SJSA1 (cell line): ENCODE measurements around the gene S100PBP. TPM values are rescaled to one million over a fixed set of nuclear protein-coding genes. Genes with fewer than 3 reads are reported as not detected.
"Not testable (repeated sequence)": the region's sequence is repeated elsewhere in the genome, so short reads cannot be mapped to it uniquely, and the experiment has no call there.

ENCODE experiments used
- DNase-seq, 2 experiments: peaks; one replicate each; pipeline ENCODE4 v3.0.0-alpha.2; 2015 to 2020; ENCODE audit warnings: low spot score in 2 of 2, low read depth in 1 of 2
- H3K27ac ChIP-seq: fragments of 250-450 bp; sonication (Bioruptor Pico); 2 replicates; pipeline ENCODE4 v1.5.1; 2020; ENCODE audit warnings: mild to moderate bottlenecking, moderate library complexity
- H3K27me3 ChIP-seq: fragments of 250-450 bp; sonication (Bioruptor Pico); replicated peaks from 2 replicates; pipeline ENCODE4 v1.5.1; 2020; ENCODE audit warnings: mild to moderate bottlenecking, moderate library complexity
- H3K36me3 ChIP-seq: fragments of 250-450 bp; sonication (Bioruptor Pico); 2 replicates; pipeline ENCODE4 v1.5.1; 2020; ENCODE audit warnings: mild to moderate bottlenecking
- H3K4me1 ChIP-seq: fragments of 250-450 bp; sonication (Bioruptor Pico); replicated peaks from 2 replicates; pipeline ENCODE4 v1.6.1; 2021; ENCODE audit warnings: mild to moderate bottlenecking
- H3K4me3 ChIP-seq: fragments of 250-450 bp; sonication (Bioruptor Pico); 2 replicates; pipeline ENCODE4 v1.5.1; 2020; ENCODE audit warnings: mild to moderate bottlenecking
- H3K9me3 ChIP-seq: fragments of 250-450 bp; sonication (Bioruptor Pico); replicated peaks from 2 replicates; pipeline ENCODE4 v1.5.1; 2020; ENCODE audit warnings: mild to moderate bottlenecking
- total RNA-seq: library from RNA; depleted of rRNA; stranded (reverse); fragments of >200 nt; shearing (Covaris generic); gene quantifications from 2 replicates; pipeline ENCODE4 v1.2.3, GENCODE V29; 2014

Gene S100PBP
- total RNA-seq, 1 experiment from 2014 or later, result 27.5 TPM

GRCh38 chr1:32775640-32776337 lies 41.7 kb upstream of the S100PBP start:
- Histone ChIP-seq H3K36me3 (peaks cover 91% of the 10 kb centered on the region), H3K27me3 (no peaks in the 10 kb centered on the region), H3K4me1 (peaks cover 30% of the 10 kb centered on the region), H3K9me3 (no peaks in the 10 kb centered on the region), H3K27ac (peak overlapping the region; percentile 1), H3K4me3 (no peak overlapping the region)
- DNase-seq, result no peak

- Histone ChIP-seq H3K27me3 (no peaks in the 10 kb centered on the region), H3K9me3 (no peaks in the 10 kb centered on the region; the same call in 1 of the 2 replicates), H3K27ac (no peak overlapping the region), H3K4me1 (peaks cover 33% of the 10 kb centered on the region), H3K36me3 (peaks cover 95% of the 10 kb centered on the region), H3K4me3 (no peak overlapping the region)
- DNase-seq, result no peak
These were observed 38.2 kb upstream of the S100PBP start for GRCh38 chr1:32779242-32779641.

- H3K9me3 ChIP-seq, result no peaks in the 10 kb centered on the region; the same call in 1 of the 2 replicates
- H3K27ac ChIP-seq, result no peak overlapping the region
- H3K36me3 ChIP-seq, result peaks cover 95% of the 10 kb centered on the region
- DNase-seq, result no peak
- H3K4me1 ChIP-seq, result peaks cover 27% of the 10 kb centered on the region
- H3K27me3 ChIP-seq, result no peaks in the 10 kb centered on the region
- no peak overlapping the region for H3K4me3 ChIP-seq
These were observed 37.4 kb upstream of the S100PBP start for GRCh38 chr1:32780005-32780404.

GRCh38 chr1:32780628-32781234 lies 36.7 kb upstream of the S100PBP start:
- peaks cover 20% of the 10 kb centered on the region for H3K4me1 ChIP-seq
- DNase-seq, result no peak
- no peak overlapping the region for H3K27ac ChIP-seq
- peaks cover 95% of the 10 kb centered on the region for H3K36me3 ChIP-seq
- no peaks in the 10 kb centered on the region for H3K27me3 ChIP-seq
- H3K9me3 ChIP-seq, result no peaks in the 10 kb centered on the region; the same call in 1 of the 2 replicates
- no peak overlapping the region for H3K4me3 ChIP-seq

- DNase-seq, result no peak
- H3K4me1 ChIP-seq, result peaks cover 12% of the 10 kb centered on the region
- H3K9me3 ChIP-seq, result no peaks in the 10 kb centered on the region; the same call in 1 of the 2 replicates
- H3K36me3 ChIP-seq, result peaks cover 95% of the 10 kb centered on the region
- no peak overlapping the region for H3K27ac ChIP-seq
- H3K4me3 ChIP-seq, result no peak overlapping the region
- H3K27me3 ChIP-seq, result no peaks in the 10 kb centered on the region
These were observed 35.4 kb upstream of the S100PBP start for GRCh38 chr1:32782086-32782485.

GRCh38 chr1:32783851-32784250 lies 33.6 kb upstream of the S100PBP start:
- H3K4me1 ChIP-seq, result peaks cover 12% of the 10 kb centered on the region
- no peaks in the 10 kb centered on the region; the same call in 1 of the 2 replicates for H3K9me3 ChIP-seq
- H3K27me3 ChIP-seq, result no peaks in the 10 kb centered on the region
- peaks cover 95% of the 10 kb centered on the region for H3K36me3 ChIP-seq
- no peak overlapping the region for H3K4me3 ChIP-seq
- no peak overlapping the region for H3K27ac ChIP-seq
- DNase-seq, result no peak

GRCh38 chr1:32784817-32785216 lies 32.6 kb upstream of the S100PBP start:
- Histone ChIP-seq H3K27me3 (no peaks in the 10 kb centered on the region), H3K36me3 (peaks cover 95% of the 10 kb centered on the region), H3K4me1 (peaks cover 18% of the 10 kb centered on the region), H3K9me3 (no peaks in the 10 kb centered on the region; the same call in 1 of the 2 replicates), H3K27ac (no peak overlapping the region), H3K4me3 (no peak overlapping the region)
- DNase-seq, result no peak

GRCh38 chr1:32786856-32787255 lies 30.6 kb upstream of the S100PBP start:
- H3K4me1 ChIP-seq, result peaks cover 18% of the 10 kb centered on the region
- H3K4me3 ChIP-seq, result no peak overlapping the region
- H3K9me3 ChIP-seq, result no peaks in the 10 kb centered on the region; the same call in 1 of the 2 replicates
- no peaks in the 10 kb centered on the region for H3K27me3 ChIP-seq
- no peak for DNase-seq
- no peak overlapping the region for H3K27ac ChIP-seq
- H3K36me3 ChIP-seq, result peaks cover 90% of the 10 kb centered on the region

GRCh38 chr1:32789356-32789755 lies 28.1 kb upstream of the S100PBP start:
- not testable (repeated sequence) for H3K27ac ChIP-seq, H3K4me1 ChIP-seq, H3K27me3 ChIP-seq, H3K9me3 ChIP-seq, H3K4me3 ChIP-seq
- peak in 1 of 2 experiments; percentile 36 for DNase-seq
- H3K36me3 ChIP-seq, result peaks cover 90% of the 10 kb centered on the region

GRCh38 chr1:32791881-32792280 lies 25.6 kb upstream of the S100PBP start:
- no peak overlapping the region for H3K27ac ChIP-seq
- peaks cover 84% of the 10 kb centered on the region for H3K36me3 ChIP-seq
- peaks cover 22% of the 10 kb centered on the region for H3K4me1 ChIP-seq

GRCh38 chr1:32795763-32796162 lies 21.7 kb upstream of the S100PBP start:
- peak in 1 of 2 experiments; percentile 57 for DNase-seq
- H3K36me3 ChIP-seq, result peaks cover 73% of the 10 kb centered on the region
- H3K27ac ChIP-seq, H3K9me3 ChIP-seq, H3K4me3 ChIP-seq, H3K27me3 ChIP-seq: not testable (repeated sequence)
- peaks cover 49% of the 10 kb centered on the region for H3K4me1 ChIP-seq

More at GRCh38 chr1:32791881-32792280, 25.6 kb upstream of the S100PBP start:
- DNase-seq, result no peak
- Histone ChIP-seq H3K4me3 (no peak overlapping the region), H3K27me3 (no peaks in the 10 kb centered on the region), H3K9me3 (no peaks in the 10 kb centered on the region)

- Histone ChIP-seq H3K27ac (peak overlapping the region; percentile 60), H3K9me3 (no peaks in the 10 kb centered on the region), H3K27me3 (no peaks in the 10 kb centered on the region), H3K4me3 (no peak overlapping the region), H3K36me3 (peaks cover 69% of the 10 kb centered on the region), H3K4me1 (peaks cover 59% of the 10 kb centered on the region)
- DNase-seq, result peak in 1 of 2 experiments; percentile 18
These were observed 20.0 kb upstream of the S100PBP start for GRCh38 chr1:32797456-32797855.

- Histone ChIP-seq H3K27ac (peak overlapping the region; percentile 60), H3K4me3 (no peak overlapping the region), H3K36me3 (peaks cover 72% of the 10 kb centered on the region), H3K9me3 (no peaks in the 10 kb centered on the region), H3K4me1 (peaks cover 59% of the 10 kb centered on the region), H3K27me3 (no peaks in the 10 kb centered on the region)
- peak; percentile 61 to 88 for DNase-seq
These were observed 19.3 kb upstream of the S100PBP start for GRCh38 chr1:32798191-32798590.

- H3K36me3 ChIP-seq, result peaks cover 70% of the 10 kb centered on the region
- no peaks in the 10 kb centered on the region for H3K27me3 ChIP-seq
- no peak overlapping the region for H3K4me3 ChIP-seq
- DNase-seq, result peak in 1 of 2 experiments; percentile 24
- peak overlapping the region; percentile 60 for H3K27ac ChIP-seq
- H3K9me3 ChIP-seq, result no peaks in the 10 kb centered on the region
- peaks cover 59% of the 10 kb centered on the region for H3K4me1 ChIP-seq
These were observed 18.6 kb upstream of the S100PBP start for GRCh38 chr1:32798679-32799416.
